CD14-positive monocyte (primary cell): Measurements from ENCODE around the gene SFT2D3. TPM values are rescaled to one million over a fixed set of nuclear protein-coding genes. Genes with fewer than 3 reads are reported as not detected.
A peak's percentile ranks its signal among the peaks of the same experiment; 100 is the strongest.

Experiments
- DNase-seq, 3 donors: peaks; one replicate each; pipeline ENCODE4 v3.0.0-alpha.2; 2011 to 2022
- H2AFZ ChIP-seq: 2 replicates; pipeline ENCODE4 v1.6.0; 2012; ENCODE audit warnings: mild to moderate bottlenecking, low read depth, low read length, inconsistent platforms; ENCODE audit not compliant: insufficient read depth, poor library complexity, severe bottlenecking
- H3K27ac ChIP-seq, 2 donors: 1 replicate in 1 of 2; 2 replicates in 1 of 2; pipeline ENCODE4 v1.5.1; 2012 to 2013; ENCODE audit warnings: low read length in 2 of 2, control low read depth in 1 of 2, inconsistent platforms in 1 of 2, low read depth in 1 of 2, mild to moderate bottlenecking in 1 of 2
- H3K27me3 ChIP-seq, 2 donors: one replicate each; pipeline versions ENCODE4 v1.6.0 to v1.6.1; 2011 to 2013; ENCODE audit warnings: low read length in 2 of 2; ENCODE audit not compliant: control insufficient read depth in 2 of 2, insufficient read depth in 2 of 2
- H3K36me3 ChIP-seq, 2 donors: replicated peaks in 1 of 2; 1 replicate in 1 of 2; 2 replicates in 1 of 2; pipeline versions ENCODE4 v1.5.1 to v1.6.1; 2012 to 2013; ENCODE audit warnings: low read length in 2 of 2, control low read depth in 1 of 2, inconsistent platforms in 1 of 2, mild to moderate bottlenecking in 1 of 2; ENCODE audit not compliant: insufficient read depth in 2 of 2, control insufficient read depth in 1 of 2
- H3K4me1 ChIP-seq, 2 donors: 1 replicate in 1 of 2; 2 replicates in 1 of 2; pipeline versions ENCODE4 v1.5.1 to v1.6.1; 2012 to 2013; ENCODE audit warnings: low read length in 2 of 2, control low read depth in 1 of 2, inconsistent platforms in 1 of 2, mild to moderate bottlenecking in 1 of 2, moderate library complexity in 1 of 2; ENCODE audit not compliant: insufficient read depth in 2 of 2, control insufficient read depth in 1 of 2
- H3K4me2 ChIP-seq: replicated peaks from 2 replicates; pipeline ENCODE3; 2012; ENCODE audit warnings: low read length, moderate library complexity, mild to moderate bottlenecking; ENCODE audit not compliant: poor library complexity, severe bottlenecking; ENCODE audit errors: extremely low read depth
- H3K4me3 ChIP-seq, 3 experiments: fragments of 200-600 bp in 1 of 3; sonication (generic) in 1 of 3; replicated peaks in 1 of 3; 1 replicate in 2 of 3; 2 replicates in 1 of 3; pipeline ENCODE4 v1.5.1; 2011 to 2013; ENCODE audit warnings: low read length in 3 of 3, mild to moderate bottlenecking in 3 of 3, control low read depth in 2 of 3, low read depth in 2 of 3, inconsistent platforms in 1 of 3, moderate library complexity in 1 of 3
- H3K79me2 ChIP-seq: 2 replicates; pipeline ENCODE4 v1.6.0; 2012; ENCODE audit warnings: mild to moderate bottlenecking, control low read depth, inconsistent platforms, low read length, moderate library complexity; ENCODE audit not compliant: insufficient read depth
- H3K9ac ChIP-seq: 2 replicates; pipeline ENCODE4 v1.6.0; 2017; ENCODE audit warnings: low read length, mild to moderate bottlenecking; ENCODE audit not compliant: insufficient read depth, poor library complexity, severe bottlenecking
- H3K9me3 ChIP-seq, 2 donors: replicated peaks in 1 of 2; 1 replicate in 1 of 2; 2 replicates in 1 of 2; pipeline versions ENCODE4 v1.5.1 to v1.6.1; 2012 to 2013; ENCODE audit warnings: low read length in 2 of 2, control low read depth in 1 of 2; ENCODE audit not compliant: control insufficient read depth in 1 of 2, insufficient read depth in 1 of 2
- H4K20me1 ChIP-seq: 2 replicates; pipeline ENCODE4 v1.6.0; 2012; ENCODE audit warnings: mild to moderate bottlenecking, low read length, control low read depth, moderate library complexity; ENCODE audit not compliant: insufficient read depth
- H3K27ac Mint-ChIP-seq, 7 donors: one replicate each; pipeline ENCODE4 v1.8.0; 2020; ENCODE audit warnings: mild to moderate bottlenecking in 7 of 7, mixed read lengths in 7 of 7, moderate library complexity in 6 of 7, inconsistent platforms in 2 of 7
- H3K27me3 Mint-ChIP-seq, 3 donors: one replicate each; pipeline ENCODE4 v1.8.0; 2021 to 2022; ENCODE audit warnings: low read depth in 3 of 3, mild to moderate bottlenecking in 3 of 3, mixed read lengths in 3 of 3, moderate library complexity in 3 of 3, inconsistent platforms in 1 of 3
- H3K36me3 Mint-ChIP-seq, 2 donors: one replicate each; pipeline ENCODE4 v1.8.0; 2020; ENCODE audit warnings: mixed read lengths in 2 of 2, inconsistent platforms in 1 of 2, mild to moderate bottlenecking in 1 of 2
- H3K4me1 Mint-ChIP-seq: one replicate; pipeline ENCODE4 v1.8.0; 2020; ENCODE audit warnings: mild to moderate bottlenecking, mixed read lengths
- H3K4me3 Mint-ChIP-seq, 2 donors: one replicate each; pipeline ENCODE4 v1.8.0; 2020; ENCODE audit warnings: mild to moderate bottlenecking in 2 of 2, mixed read lengths in 2 of 2, moderate library complexity in 1 of 2
- H3K9me3 Mint-ChIP-seq, 7 donors: one replicate each; pipeline ENCODE4 v1.8.0; 2020 to 2022; ENCODE audit warnings: mixed read lengths in 7 of 7, mild to moderate bottlenecking in 6 of 7, moderate library complexity in 6 of 7, inconsistent platforms in 2 of 7
- CTCF ChIP-seq: fragments of 200-600 bp; IDR thresholded peaks from one replicate; pipeline ENCODE4 v1.8.0; 2022; ENCODE audit warnings: antibody characterized with exemption, mild to moderate bottlenecking
- WGBS: methylation state at CpG from one replicate; pipeline ENCODE4 v1.1.5; 2013; ENCODE audit warnings: missing lambda C conversion rate; ENCODE audit not compliant: insufficient coverage; 5-methylcytosine and 5-hydroxymethylcytosine counted together
- intact Hi-C, 2 donors: fragments of 100-400 bp; cut with micrococcal nuclease; formaldehyde crosslinking; loops; one replicate each; pipeline versions ENCODE4 v1.15.0 to v1.15.1; 2023
- polyA plus RNA-seq, 3 donors: library from polyadenylated mRNA; depleted of rRNA in 1 of 3; unstranded in 2 of 3; stranded (reverse) in 1 of 3; fragments of 300-500 nt in 2 of 3; fragments of >200 nt in 1 of 3; fragmentation: Illumina TruSeq in 2 of 3; gene quantifications; 1 replicate in 2 of 3; 2 replicates in 1 of 3; pipeline ENCODE4 v1.2.3, GENCODE V29; 2012 to 2021

SFT2D3 gene
- polyA plus RNA-seq, 3 donors: 3.8 to 4.9 TPM; not detected in 1

DNA sequence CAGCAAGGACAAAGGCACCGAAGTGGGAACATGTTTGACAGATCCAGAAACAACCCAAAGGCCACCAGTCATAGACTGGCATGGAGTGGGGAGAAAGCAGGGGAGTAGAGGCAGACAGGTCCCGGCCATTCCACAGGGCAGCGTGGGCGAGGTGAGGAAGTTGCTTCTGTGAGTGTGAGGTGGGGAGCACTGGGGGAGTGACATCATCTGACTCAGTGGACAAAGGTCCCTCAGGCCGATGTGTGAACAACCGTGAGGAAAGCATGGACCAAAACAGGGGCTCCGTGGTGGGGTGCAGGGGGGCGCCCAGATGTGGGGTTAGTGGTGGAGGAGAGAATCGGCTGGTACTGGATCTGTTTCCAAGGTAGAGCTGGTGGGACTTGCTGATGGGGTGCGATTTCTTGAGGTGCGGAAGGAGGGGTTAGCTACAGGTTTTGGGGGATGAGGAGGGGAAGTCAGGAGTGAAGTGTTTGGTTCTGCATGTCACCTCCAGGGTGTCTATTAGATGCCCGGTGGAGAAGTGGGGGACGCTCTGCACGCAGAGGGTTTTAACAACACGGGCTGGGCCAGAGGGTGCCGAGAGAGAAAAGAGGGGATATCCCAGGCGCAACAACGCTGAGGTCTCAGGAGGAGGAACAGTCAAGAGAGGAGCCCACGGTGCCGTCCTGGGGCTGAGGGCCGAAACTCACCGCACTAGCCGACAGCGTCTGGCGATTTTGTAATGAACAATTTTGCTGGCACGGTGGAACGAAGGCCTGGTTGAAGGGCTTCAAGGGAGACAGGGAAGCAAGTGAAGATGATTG, 2.5 kb upstream of the SFT2D3 start:
- peaks cover 2 to 4% (median 3%) of the 10 kb centered on the region in 3 donors for H3K27me3 Mint-ChIP-seq
- H3K27me3 ChIP-seq: no peaks in the 10 kb centered on the region
- H3K36me3 Mint-ChIP-seq: peaks cover 10 to 12% of the 10 kb centered on the region in 2 donors
- no peak for TF ChIP-seq CTCF
- H4K20me1 ChIP-seq: peaks cover 10% of the 10 kb centered on the region
- H3K4me3 Mint-ChIP-seq: no peak overlapping the region
- peak in 1 of 3 donors; percentile 32 for DNase-seq
- no peaks in the 10 kb centered on the region for H3K9me3 ChIP-seq
- no peak overlapping the region for H3K9ac ChIP-seq
- no peak overlapping the region for H2AFZ ChIP-seq
- H3K27ac Mint-ChIP-seq: peak overlapping the region; percentile 5 to 81 (median 74)
- peaks cover 13% of the 10 kb centered on the region for H3K79me2 ChIP-seq
- peaks cover 28 to 30% of the 10 kb centered on the region in 2 donors for H3K4me1 ChIP-seq
- peak overlapping the region in 1 of 2 donors; percentile 40 for H3K27ac ChIP-seq
- no peaks in the 10 kb centered on the region for H3K36me3 ChIP-seq
- 94% methylated on average over 24 of the region's 27 CpGs for WGBS
- H3K4me2 ChIP-seq: no peak overlapping the region
- no peaks in the 10 kb centered on the region for H3K9me3 Mint-ChIP-seq
- H3K4me3 ChIP-seq: no peak overlapping the region
- intact Hi-C loops: no loop called here
- peaks cover 26% of the 10 kb centered on the region for H3K4me1 Mint-ChIP-seq

GRCh38 chr2:127700527-127701192, 637 bp upstream of the SFT2D3 start:
- Histone ChIP-seq H3K9me3 (no peaks in the 10 kb centered on the region), H3K4me1 (peaks cover 42 to 43% of the 10 kb centered on the region in 2 donors), H3K4me3 (peak overlapping the region; percentile 52 to 75 (median 59)), H3K27ac (peak overlapping the region; percentile 96 to 100), H3K4me2 (peak overlapping the region; percentile 76), H3K36me3 (peaks cover 0 to 2% of the 10 kb centered on the region in 2 donors), H3K9ac (peak overlapping the region; percentile 97), H3K79me2 (peaks cover 27% of the 10 kb centered on the region), H3K27me3 (no peaks in the 10 kb centered on the region), H4K20me1 (peaks cover 19% of the 10 kb centered on the region), H2AFZ (peak overlapping the region; percentile 44)
- Mint-ChIP-seq H3K9me3 (no peaks in the 10 kb centered on the region), H3K27me3 (peaks cover 0 to 2% (median 1%) of the 10 kb centered on the region in 3 donors), H3K27ac (peak overlapping the region; percentile 98 to 100 (median 99)), H3K36me3 (peaks cover 13 to 17% of the 10 kb centered on the region in 2 donors), H3K4me3 (peak overlapping the region; percentile 79 to 89), H3K4me1 (peaks cover 43% of the 10 kb centered on the region)
- DNase-seq: peak; percentile 99 to 100 (median 100)
- intact Hi-C loops: loop anchor here (10.0 kb wide), 1 partner anchor 176 kb away; the partner anchor contains the start of gene IWS1 (in 2 of the 2)
- TF ChIP-seq CTCF: no peak
- 8% methylated on average over 15 of the region's 17 CpGs for WGBS
